ENCODE results near the gene TSPAN5. TPM values are rescaled to one million over a fixed set of nuclear protein-coding genes. Genes with fewer than 3 reads are reported as not detected.

The TSPAN5 gene
- total RNA-seq, 2 donors from 2014 or later = 7.4 to 11.8 TPM

GRCh38 chr4:98673978-98674377 lies 15.6 kb upstream of the TSPAN5 start:
- H3K9me3 Mint-ChIP-seq = no peaks in the 10 kb centered on the region
- peak; percentile 60 for DNase-seq
- Histone ChIP-seq H3K27ac (ENCODE audit: low read depth, low read length) (no peak overlapping the region), H3K4me1 (ENCODE audit: control insufficient read depth, insufficient read depth, low read length) (peaks cover 10% of the 10 kb centered on the region), H3K9ac (ENCODE audit: extremely low read depth, low read length, poor library complexity, severe bottlenecking) (no peak overlapping the region), H3K27me3 (ENCODE audit: control insufficient read depth, insufficient read depth, low read length, poor library complexity, severe bottlenecking) (peaks cover 17% of the 10 kb centered on the region), H3K4me3 (ENCODE audit: low read length) (no peak overlapping the region), H3K36me3 (ENCODE audit: control insufficient read depth, insufficient read depth, low read length) (no peaks in the 10 kb centered on the region), H3K9me3 (ENCODE audit: control insufficient read depth, low read length) (no peaks in the 10 kb centered on the region)
- peaks cover 27% of the 10 kb centered on the region for H3K4me1 Mint-ChIP-seq
- H3K27ac Mint-ChIP-seq = peak overlapping the region; percentile 67
- H3K4me3 Mint-ChIP-seq = no peak overlapping the region
- 74 to 90% methylated on average over 6 of the region's 6 CpGs for WGBS, 2 experiments (ENCODE audit: insufficient coverage in 1 of 2, insufficient read length in 1 of 2)
- peaks cover 23% of the 10 kb centered on the region for H3K27me3 Mint-ChIP-seq (ENCODE audit: insufficient read depth)
- H3K36me3 Mint-ChIP-seq (ENCODE audit: low read depth) = no peaks in the 10 kb centered on the region
- TF ChIP-seq CTCF (conservative IDR thresholded peaks at IDR 0.05) = no peak

DNA sequence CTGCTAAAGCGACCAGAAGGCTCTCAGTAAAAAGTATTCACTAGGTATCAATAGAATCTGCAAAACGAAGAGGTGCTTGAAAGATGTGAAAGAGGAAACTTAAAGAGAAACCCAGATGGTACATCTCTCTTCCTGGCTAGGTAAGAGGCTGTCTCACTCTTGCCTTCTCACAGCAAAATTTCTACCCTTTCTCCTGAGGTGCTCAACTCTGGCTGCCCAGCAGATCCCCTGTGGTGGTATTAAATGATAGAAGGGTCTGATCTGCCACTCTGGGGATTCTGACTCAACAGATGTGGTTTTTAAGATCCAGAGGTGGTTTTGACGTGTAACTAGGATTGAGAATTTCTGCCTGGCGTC lies 14.9 kb upstream of the TSPAN5 start:
- Mint-ChIP-seq H3K27ac (no peak overlapping the region), H3K36me3 (ENCODE audit: low read depth) (no peaks in the 10 kb centered on the region), H3K27me3 (ENCODE audit: insufficient read depth) (peaks cover 23% of the 10 kb centered on the region), H3K4me1 (peaks cover 27% of the 10 kb centered on the region), H3K9me3 (no peaks in the 10 kb centered on the region), H3K4me3 (no peak overlapping the region)
- no peaks in the 10 kb centered on the region for H3K36me3 ChIP-seq (ENCODE audit: control insufficient read depth, insufficient read depth, low read length)
- no peak for TF ChIP-seq CTCF (conservative IDR thresholded peaks at IDR 0.05)
- H3K9ac ChIP-seq (ENCODE audit: extremely low read depth, low read length, poor library complexity, severe bottlenecking) = no peak overlapping the region
- no peak overlapping the region for H3K4me3 ChIP-seq (ENCODE audit: low read length)
- peaks cover 17% of the 10 kb centered on the region for H3K27me3 ChIP-seq (ENCODE audit: control insufficient read depth, insufficient read depth, low read length, poor library complexity, severe bottlenecking)
- H3K4me1 ChIP-seq (ENCODE audit: control insufficient read depth, insufficient read depth, low read length) = peaks cover 10% of the 10 kb centered on the region
- no peak overlapping the region for H3K27ac ChIP-seq (ENCODE audit: low read depth, low read length)
- H3K9me3 ChIP-seq (ENCODE audit: control insufficient read depth, low read length) = no peaks in the 10 kb centered on the region
- DNase-seq = no peak
- whole genome bisulfite sequencing, 2 experiments (ENCODE audit: insufficient coverage in 1 of 2, insufficient read length in 1 of 2) = 67 to 78% methylated on average over 3 to 4 of the region's 4 CpGs

DNA sequence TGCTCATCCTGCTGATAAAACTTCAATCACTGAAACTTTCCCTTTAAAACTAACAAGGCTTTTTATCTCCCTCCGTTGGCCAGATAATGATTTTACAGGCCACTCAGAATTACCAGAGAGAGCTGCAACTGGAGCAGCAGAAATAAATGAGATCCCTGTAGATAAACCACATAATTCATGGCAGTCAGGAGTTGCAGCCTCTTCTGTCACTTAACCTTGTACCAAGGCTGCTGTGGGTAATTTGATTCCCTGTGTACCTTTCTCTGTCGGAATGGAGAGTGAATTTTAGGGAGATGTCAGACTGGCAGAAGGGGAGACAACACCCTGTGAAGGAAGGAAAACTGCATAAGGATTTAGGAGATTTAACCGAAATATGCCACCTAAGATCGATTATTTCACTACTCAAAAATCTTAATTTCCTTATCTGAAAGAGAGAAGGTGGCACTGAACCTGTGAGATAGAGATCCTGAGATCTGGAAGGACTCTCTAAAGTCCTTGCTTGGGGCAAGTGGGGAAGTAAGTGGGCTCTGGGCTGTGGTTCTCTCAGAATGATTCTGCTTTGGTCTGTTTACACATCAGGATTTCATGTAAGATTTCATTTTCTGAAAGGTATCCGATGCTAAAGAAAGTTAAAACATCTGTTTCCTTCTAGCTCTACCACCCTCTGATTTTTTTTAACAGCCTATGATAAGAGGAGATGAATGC lies 14.3 kb upstream of the TSPAN5 start:
- H3K27ac ChIP-seq (ENCODE audit: low read depth, low read length) = no peak overlapping the region
- peaks cover 17% of the 10 kb centered on the region for H3K27me3 ChIP-seq (ENCODE audit: control insufficient read depth, insufficient read depth, low read length, poor library complexity, severe bottlenecking)
- no peak for TF ChIP-seq CTCF (conservative IDR thresholded peaks at IDR 0.05)
- 30 to 56% methylated on average over 2 to 5 of the region's 5 CpGs for WGBS, 2 experiments (ENCODE audit: insufficient coverage in 1 of 2, insufficient read length in 1 of 2)
- DNase-seq = no peak
- peak overlapping the region; percentile 29 for H3K4me3 ChIP-seq (ENCODE audit: low read length)
- Mint-ChIP-seq H3K27ac (no peak overlapping the region), H3K4me1 (peaks cover 25% of the 10 kb centered on the region), H3K9me3 (no peaks in the 10 kb centered on the region), H3K27me3 (ENCODE audit: insufficient read depth) (peaks cover 21% of the 10 kb centered on the region), H3K36me3 (ENCODE audit: low read depth) (no peaks in the 10 kb centered on the region), H3K4me3 (no peak overlapping the region)
- H3K4me1 ChIP-seq (ENCODE audit: control insufficient read depth, insufficient read depth, low read length) = peaks cover 10% of the 10 kb centered on the region
- H3K9ac ChIP-seq (ENCODE audit: extremely low read depth, low read length, poor library complexity, severe bottlenecking) = no peak overlapping the region
- no peaks in the 10 kb centered on the region for H3K36me3 ChIP-seq (ENCODE audit: control insufficient read depth, insufficient read depth, low read length)
- no peaks in the 10 kb centered on the region for H3K9me3 ChIP-seq (ENCODE audit: control insufficient read depth, low read length)

All from endodermal cell (in vitro differentiated cells).